ENCODE measurements around the gene FPGT. TPM values are rescaled to one million over a fixed set of nuclear protein-coding genes. Genes with fewer than 3 reads are reported as not detected.

The FPGT gene
- total and polyA plus RNA-seq, 2 of the 13 experiments (the other 11 are each of a cell fraction or from before 2014, with no cell fraction given), result 4.3 to 9.8 TPM

DNA sequence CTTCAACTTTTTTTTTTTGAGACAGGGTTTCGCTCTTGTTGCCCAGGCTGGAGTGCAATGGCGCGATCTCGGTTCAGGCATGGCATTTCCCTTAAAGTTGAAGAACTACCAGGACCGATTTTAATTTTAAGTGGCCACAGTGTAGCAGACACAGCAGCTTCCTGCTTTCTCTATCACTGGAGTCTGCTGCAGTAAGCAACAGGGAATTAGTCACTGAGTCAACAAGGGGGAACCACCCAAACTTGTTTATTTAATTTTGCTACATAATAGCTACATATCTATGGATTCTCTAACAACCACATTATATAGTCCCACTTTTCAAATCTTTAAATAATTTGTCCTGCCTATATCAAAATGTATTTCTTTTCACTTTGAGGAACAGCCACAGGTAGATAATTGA is 24.7 kb downstream of the FPGT start:
- POLR2A ChIA-PET, result no interaction called here
- Histone ChIP-seq H3K9me3 (ENCODE audit: low read length) (no peaks in the 10 kb centered on the region), H3K9ac (ENCODE audit: insufficient read depth, low read depth, low read length) (no peak overlapping the region), H3K4me1 (ENCODE audit: insufficient read depth, low read length) (no peaks in the 10 kb centered on the region), H3K4me3 (replicated peaks in 1 of 3; ENCODE audit: insufficient read depth in 1 of 3, low read depth in 2 of 3, low read length in 3 of 3) (no peak overlapping the region), H3K27ac (ENCODE audit: extremely low read length, insufficient read depth, low read length) (no peak overlapping the region), H3K27me3 (ENCODE audit: control insufficient read depth in 1 of 2, insufficient read depth in 2 of 2, low read length in 2 of 2) (no peaks in the 10 kb centered on the region), H3K4me2 (ENCODE audit: low read depth, low read length) (no peak overlapping the region), H3K36me3 (replicated peaks in 1 of 2; ENCODE audit: control insufficient read depth in 1 of 2, insufficient read depth in 2 of 2, low read length in 2 of 2) (no peaks in the 10 kb centered on the region), H4K20me1 (ENCODE audit: insufficient read depth, low read length) (no peaks in the 10 kb centered on the region), H2AFZ (ENCODE audit: low read length) (no peak overlapping the region), H3K79me2 (ENCODE audit: insufficient read depth, low read length) (no peaks in the 10 kb centered on the region)
- FAIRE-seq (no peak), DNase-seq (ENCODE audit: low spot score) (no peak), ATAC-seq (no peak)
- TF ChIP-seq NFYC (CRISPR knock-in tag; IDR thresholded peaks at IDR 0.05), result no peak
- TF ChIP-seq ZNF615 (CRISPR knock-in tag; IDR thresholded peaks at IDR 0.05; ENCODE audit: borderline replicate concordance), result no peak
- TF ChIP-seq ZNF550 (CRISPR knock-in tag; IDR thresholded peaks at IDR 0.05; ENCODE audit: borderline replicate concordance), result no peak
- TF ChIP-seq ZMYM4 (CRISPR knock-in tag; IDR thresholded peaks at IDR 0.05), result no peak
- no peak for TF ChIP-seq TGIF2 (CRISPR knock-in tag; IDR thresholded peaks at IDR 0.05)
- TF ChIP-seq, protein P1, sequence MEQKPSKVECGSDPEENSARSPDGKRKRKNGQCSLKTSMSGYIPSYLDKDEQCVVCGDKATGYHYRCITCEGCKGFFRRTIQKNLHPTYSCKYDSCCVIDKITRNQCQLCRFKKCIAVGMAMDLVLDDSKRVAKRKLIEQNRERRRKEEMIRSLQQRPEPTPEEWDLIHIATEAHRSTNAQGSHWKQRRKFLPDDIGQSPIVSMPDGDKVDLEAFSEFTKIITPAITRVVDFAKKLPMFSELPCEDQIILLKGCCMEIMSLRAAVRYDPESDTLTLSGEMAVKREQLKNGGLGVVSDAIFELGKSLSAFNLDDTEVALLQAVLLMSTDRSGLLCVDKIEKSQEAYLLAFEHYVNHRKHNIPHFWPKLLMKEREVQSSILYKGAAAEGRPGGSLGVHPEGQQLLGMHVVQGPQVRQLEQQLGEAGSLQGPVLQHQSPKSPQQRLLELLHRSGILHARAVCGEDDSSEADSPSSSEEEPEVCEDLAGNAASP (CRISPR knock-in tag; IDR thresholded peaks at IDR 0.05; ENCODE audit: borderline replicate concordance), result no peak
- TF ChIP-seq ZSCAN30 (CRISPR knock-in tag; IDR thresholded peaks at IDR 0.05), result no peak
- TF ChIP-seq GATA4 (IDR thresholded peaks at IDR 0.05; ENCODE audit: borderline replicate concordance, low read depth), result no peak
- TF ChIP-seq ZFP62 (CRISPR knock-in tag; IDR thresholded peaks at IDR 0.05), result no peak
- no TSS peak for BruUV-seq (replicated peaks)
- intact Hi-C loops (cut with micrococcal nuclease; ENCODE audit: unreplicated experiment), result no loop called here
- 69% methylated on average over 5 of the region's 5 CpGs for WGBS (ENCODE audit: low lambda C conversion rate)
- CTCF ChIA-PET (ENCODE audit: low intra/inter-chr PET ratio, low total read pairs), result no interaction called here
- in situ Hi-C loops (cut with HindIII; ENCODE audit: extremely low pct_ligation_motif_present, low pct_unique_long_range_greater_than_20kb), result no loop called here

DNA sequence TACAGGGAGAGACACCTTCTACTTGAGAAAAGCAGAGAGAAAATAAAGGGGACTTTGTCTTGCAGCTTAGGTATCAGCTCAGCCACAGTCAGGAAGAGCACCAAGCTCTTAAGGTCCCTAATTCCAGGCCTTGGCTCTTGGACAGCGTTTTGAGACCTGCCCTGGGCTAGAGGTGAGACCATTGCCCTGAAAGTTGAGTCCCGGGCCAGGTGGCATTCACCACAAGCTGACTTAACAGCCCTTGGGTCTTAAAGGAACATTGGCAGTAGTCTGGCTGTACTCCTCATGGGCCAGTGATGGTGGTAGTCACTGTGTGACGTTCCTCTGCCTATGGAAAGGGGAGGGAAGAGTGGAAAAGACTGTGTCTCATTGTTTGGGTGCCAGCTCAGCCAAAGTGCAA is 25.4 kb downstream of the FPGT start:
- BruUV-seq (replicated peaks), result no TSS peak
- Histone ChIP-seq H3K79me2 (ENCODE audit: insufficient read depth, low read length) (no peaks in the 10 kb centered on the region), H3K9ac (ENCODE audit: insufficient read depth, low read depth, low read length) (no peak overlapping the region), H3K4me1 (ENCODE audit: insufficient read depth, low read length) (no peaks in the 10 kb centered on the region), H3K4me3 (replicated peaks in 1 of 3; ENCODE audit: insufficient read depth in 1 of 3, low read depth in 2 of 3, low read length in 3 of 3) (no peak overlapping the region), H4K20me1 (ENCODE audit: insufficient read depth, low read length) (no peaks in the 10 kb centered on the region), H3K36me3 (replicated peaks in 1 of 2; ENCODE audit: control insufficient read depth in 1 of 2, insufficient read depth in 2 of 2, low read length in 2 of 2) (no peaks in the 10 kb centered on the region), H3K9me3 (ENCODE audit: low read length) (no peaks in the 10 kb centered on the region), H2AFZ (ENCODE audit: low read length) (no peak overlapping the region), H3K27me3 (ENCODE audit: control insufficient read depth in 1 of 2, insufficient read depth in 2 of 2, low read length in 2 of 2) (no peaks in the 10 kb centered on the region), H3K4me2 (ENCODE audit: low read depth, low read length) (no peak overlapping the region), H3K27ac (ENCODE audit: extremely low read length, insufficient read depth, low read length) (no peak overlapping the region)
- ChIA-PET POLR2A (no interaction called here), CTCF (ENCODE audit: low intra/inter-chr PET ratio, low total read pairs) (no interaction called here)
- DNase-seq (ENCODE audit: low spot score), result no peak
- 13% methylated on average over 1 of the region's 3 CpGs for WGBS (ENCODE audit: low lambda C conversion rate)
- no peak for ATAC-seq
- no peak for FAIRE-seq
- intact Hi-C loops (cut with micrococcal nuclease; ENCODE audit: unreplicated experiment) (no loop called here), in situ Hi-C loops (cut with HindIII; ENCODE audit: extremely low pct_ligation_motif_present, low pct_unique_long_range_greater_than_20kb) (no loop called here)
- TF ChIP-seq, protein P2, sequence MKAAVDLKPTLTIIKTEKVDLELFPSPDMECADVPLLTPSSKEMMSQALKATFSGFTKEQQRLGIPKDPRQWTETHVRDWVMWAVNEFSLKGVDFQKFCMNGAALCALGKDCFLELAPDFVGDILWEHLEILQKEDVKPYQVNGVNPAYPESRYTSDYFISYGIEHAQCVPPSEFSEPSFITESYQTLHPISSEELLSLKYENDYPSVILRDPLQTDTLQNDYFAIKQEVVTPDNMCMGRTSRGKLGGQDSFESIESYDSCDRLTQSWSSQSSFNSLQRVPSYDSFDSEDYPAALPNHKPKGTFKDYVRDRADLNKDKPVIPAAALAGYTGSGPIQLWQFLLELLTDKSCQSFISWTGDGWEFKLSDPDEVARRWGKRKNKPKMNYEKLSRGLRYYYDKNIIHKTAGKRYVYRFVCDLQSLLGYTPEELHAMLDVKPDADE (CRISPR knock-in tag; IDR thresholded peaks at IDR 0.05), result no peak
- TF ChIP-seq, protein P3, sequence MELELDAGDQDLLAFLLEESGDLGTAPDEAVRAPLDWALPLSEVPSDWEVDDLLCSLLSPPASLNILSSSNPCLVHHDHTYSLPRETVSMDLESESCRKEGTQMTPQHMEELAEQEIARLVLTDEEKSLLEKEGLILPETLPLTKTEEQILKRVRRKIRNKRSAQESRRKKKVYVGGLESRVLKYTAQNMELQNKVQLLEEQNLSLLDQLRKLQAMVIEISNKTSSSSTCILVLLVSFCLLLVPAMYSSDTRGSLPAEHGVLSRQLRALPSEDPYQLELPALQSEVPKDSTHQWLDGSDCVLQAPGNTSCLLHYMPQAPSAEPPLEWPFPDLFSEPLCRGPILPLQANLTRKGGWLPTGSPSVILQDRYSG (CRISPR knock-in tag; IDR thresholded peaks at IDR 0.05), result no peak
- TF ChIP-seq ZNF629 (CRISPR knock-in tag; conservative IDR thresholded peaks at IDR 0.05) (no peak), FOXA3 (CRISPR knock-in tag; IDR thresholded peaks at IDR 0.05) (no peak)
